Measurements from ENCODE around the gene PROB1.

- TF ChIP-seq CTCF (IDR thresholded peaks at IDR 0.05) (no peak), POLR2A (IDR thresholded peaks at IDR 0.05) (no peak)
These were observed 8.5 kb upstream of the PROB1 start for GRCh38 chr5:139403418-139403786.
